ENCODE data around the gene MYOT. TPM values are rescaled to one million over a fixed set of nuclear protein-coding genes. Genes with fewer than 3 reads are reported as not detected.
"Not testable (repeated sequence)": the region's sequence is repeated elsewhere in the genome, so short reads cannot be mapped to it uniquely, and the experiment has no call there.

Gene MYOT
- total RNA-seq, 1 experiment from 2014 or later: not detected

GRCh38 chr5:137847687-137848086 is 20.0 kb upstream of the MYOT start:
- H3K9ac ChIP-seq (ENCODE audit: extremely low read depth, insufficient read length, low read length): no peak overlapping the region
- H2AK5ac ChIP-seq (ENCODE audit: insufficient read length, low read length): no peak overlapping the region
- H3K56ac ChIP-seq (ENCODE audit: insufficient read length, low read depth, low read length): no peak overlapping the region
- no peak overlapping the region for H4K91ac ChIP-seq (ENCODE audit: insufficient read length, low read depth, low read length)
- no peak overlapping the region for H2AFZ ChIP-seq (ENCODE audit: low read length)
- no peak overlapping the region for H2BK120ac ChIP-seq (ENCODE audit: low read depth, low read length, poor library complexity, severe bottlenecking)
- no peaks in the 10 kb centered on the region for H3K23me2 ChIP-seq (ENCODE audit: insufficient read length, low read depth, low read length, poor library complexity, severe bottlenecking)
- WGBS (ENCODE audit: extremely low coverage, insufficient read length, low lambda C conversion rate): no CpG with 5 or more reads among the region's 6 CpGs
- H2BK20ac ChIP-seq (ENCODE audit: low read depth, low read length, poor library complexity, severe bottlenecking): no peak overlapping the region
- no peak for TF ChIP-seq CTCF (conservative IDR thresholded peaks at IDR 0.05)
- no peaks in the 10 kb centered on the region for H4K20me1 ChIP-seq (ENCODE audit: control insufficient read depth, insufficient read depth, insufficient read length)
- no peaks in the 10 kb centered on the region for H3K9me3 ChIP-seq (ENCODE audit: control insufficient read depth, low read depth, low read length)
- H3K4me2 ChIP-seq (ENCODE audit: insufficient read depth, insufficient read length, low read length): no peak overlapping the region
- H3K79me2 ChIP-seq (ENCODE audit: insufficient read depth, low read length): no peaks in the 10 kb centered on the region
- no peak overlapping the region for H4K5ac ChIP-seq (ENCODE audit: insufficient read length, low read depth, low read length)
- H2BK15ac ChIP-seq (ENCODE audit: low read depth, low read length): no peak overlapping the region
- no peak overlapping the region for H3K23ac ChIP-seq (ENCODE audit: insufficient read length, low read depth, low read length)
- no peak for DNase-seq
- no peaks in the 10 kb centered on the region for H3K27me3 Mint-ChIP-seq (ENCODE audit: low read depth)
- no peak overlapping the region for H3K27ac Mint-ChIP-seq
- H3K4me3 Mint-ChIP-seq: no peak overlapping the region
- no peak overlapping the region for H3K27ac ChIP-seq (ENCODE audit: insufficient read length, low read depth, low read length)
- H2BK5ac ChIP-seq (ENCODE audit: insufficient read length, low read length): no peak overlapping the region
- no peak overlapping the region for H2BK12ac ChIP-seq (ENCODE audit: insufficient read length, low read depth, low read length)
- H3K4me1 Mint-ChIP-seq: no peaks in the 10 kb centered on the region
- no peak overlapping the region for H3K4ac ChIP-seq (ENCODE audit: low read depth, low read length)
- no peaks in the 10 kb centered on the region for H3K79me1 ChIP-seq (ENCODE audit: insufficient read depth, low read depth, low read length, poor library complexity, severe bottlenecking)
- no peaks in the 10 kb centered on the region for H3K27me3 ChIP-seq (ENCODE audit: insufficient read depth, low read length)
- H3T11ph ChIP-seq (ENCODE audit: low read length): no peak overlapping the region
- H3K36me3 Mint-ChIP-seq (ENCODE audit: insufficient read depth in 1 of 3, low read depth in 3 of 3): no peaks in the 10 kb centered on the region
- no peaks in the 10 kb centered on the region for H3K4me1 ChIP-seq (ENCODE audit: insufficient read depth, low read length)
- no peak overlapping the region for H3K14ac ChIP-seq (ENCODE audit: insufficient read depth, low read length)
- H3K9me3 Mint-ChIP-seq: peaks cover 0 to under 1% of the 10 kb centered on the region in 2 experiments; a peak in 1 of 5 replicates
- no peak overlapping the region for H3K18ac ChIP-seq (ENCODE audit: insufficient read length, low read depth, low read length)
- no peak overlapping the region for H4K8ac ChIP-seq (replicated peaks; ENCODE audit: insufficient read length, low read depth, low read length)

DNA sequence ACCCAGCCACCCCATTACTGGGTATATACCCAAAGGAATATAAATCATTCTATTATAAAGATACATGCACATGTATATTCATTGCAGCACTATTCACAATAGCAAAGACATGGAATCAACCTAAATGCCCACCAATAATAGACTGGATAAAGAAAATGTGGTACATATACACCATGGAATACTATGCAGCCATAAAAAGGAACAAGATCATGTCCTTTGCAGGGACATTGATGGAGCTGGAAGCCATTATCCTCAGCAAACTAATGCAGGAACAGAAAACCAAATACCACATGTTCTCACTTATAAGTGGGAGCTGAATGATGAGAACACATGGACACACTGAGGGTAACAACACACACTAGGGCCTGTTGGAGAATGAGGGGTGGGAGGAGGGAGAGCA is 14.5 kb upstream of the MYOT start:
- H3K36me3 Mint-ChIP-seq (ENCODE audit: insufficient read depth in 1 of 3, low read depth in 3 of 3): not testable (repeated sequence)

More for the DNA sequence above, 14.5 kb upstream of the MYOT start:
- H3K9me3 Mint-ChIP-seq; H4K8ac ChIP-seq (replicated peaks; ENCODE audit: insufficient read length, low read depth, low read length); H3K27ac Mint-ChIP-seq; H2BK20ac ChIP-seq (ENCODE audit: low read depth, low read length, poor library complexity, severe bottlenecking); DNase-seq; H3K9ac ChIP-seq (ENCODE audit: extremely low read depth, insufficient read length, low read length); H3K4me1 Mint-ChIP-seq; H2AFZ ChIP-seq (ENCODE audit: low read length); H3K18ac ChIP-seq (ENCODE audit: insufficient read length, low read depth, low read length); H3K14ac ChIP-seq (ENCODE audit: insufficient read depth, low read length); H2BK120ac ChIP-seq (ENCODE audit: low read depth, low read length, poor library complexity, severe bottlenecking); H3K4ac ChIP-seq (ENCODE audit: low read depth, low read length); H2BK15ac ChIP-seq (ENCODE audit: low read depth, low read length); H4K5ac ChIP-seq (ENCODE audit: insufficient read length, low read depth, low read length); H2BK5ac ChIP-seq (ENCODE audit: insufficient read length, low read length); H4K91ac ChIP-seq (ENCODE audit: insufficient read length, low read depth, low read length); H2BK12ac ChIP-seq (ENCODE audit: insufficient read length, low read depth, low read length); H2AK5ac ChIP-seq (ENCODE audit: insufficient read length, low read length); H3K79me2 ChIP-seq (ENCODE audit: insufficient read depth, low read length); H3K27me3 Mint-ChIP-seq (ENCODE audit: low read depth); H3K23ac ChIP-seq (ENCODE audit: insufficient read length, low read depth, low read length); H3K4me3 Mint-ChIP-seq; H3K79me1 ChIP-seq (ENCODE audit: insufficient read depth, low read depth, low read length, poor library complexity, severe bottlenecking); H3K9me3 ChIP-seq (ENCODE audit: control insufficient read depth, low read depth, low read length); H3K56ac ChIP-seq (ENCODE audit: insufficient read length, low read depth, low read length); H3T11ph ChIP-seq (ENCODE audit: low read length); H3K4me2 ChIP-seq (ENCODE audit: insufficient read depth, insufficient read length, low read length); H3K27me3 ChIP-seq (ENCODE audit: insufficient read depth, low read length); H3K27ac ChIP-seq (ENCODE audit: insufficient read length, low read depth, low read length); H4K20me1 ChIP-seq (ENCODE audit: control insufficient read depth, insufficient read depth, insufficient read length); H3K4me1 ChIP-seq (ENCODE audit: insufficient read depth, low read length); H3K23me2 ChIP-seq (ENCODE audit: insufficient read length, low read depth, low read length, poor library complexity, severe bottlenecking): not testable (repeated sequence)

Measured in H9 (cell line).